ENCODE results near the gene NUFIP2.

GRCh38 chr17:29342158-29342765 is 48.3 kb upstream of the NUFIP2 start:
- TF ChIP-seq CTCF (IDR thresholded peaks at IDR 0.05): no peak
- TF ChIP-seq ZFX (IDR thresholded peaks at IDR 0.05; ENCODE audit: borderline replicate concordance): no peak

Data from 22Rv1 (cell line).